GM19239 (cell line): ENCODE results near the gene BACH2.
"Not testable (repeated sequence)": the region's sequence is repeated elsewhere in the genome, so short reads cannot be mapped to it uniquely, and the experiment has no call there.

ENCODE experiments used
- DNase-seq: peaks from one replicate; pipeline ENCODE4 v3.0.0; 2011; ENCODE audit warnings: low spot score; ENCODE audit not compliant: insufficient read length
- FAIRE-seq: peaks from 2 replicates; lab custom pipeline; 2011; peaks lifted over from hg19 to GRCh38; lab: Jason Lieb, UNC

The BACH2 gene

GRCh38 chr6:90167514-90168379, 128.9 kb downstream of the BACH2 start:
- FAIRE-seq, result no peak
- no peak for DNase-seq

- not testable (repeated sequence) for FAIRE-seq, DNase-seq
These were observed 130.3 kb downstream of the BACH2 start for GRCh38 chr6:90166155-90166924.

GRCh38 chr6:90162648-90163387, 133.8 kb downstream of the BACH2 start:
- FAIRE-seq, result no peak
- no peak for DNase-seq

- FAIRE-seq (no peak), DNase-seq (no peak)
These were observed 136.6 kb downstream of the BACH2 start for GRCh38 chr6:90160013-90160412.

GRCh38 chr6:90159452-90159851, 137.2 kb downstream of the BACH2 start:
- DNase-seq (no peak), FAIRE-seq (no peak)

GRCh38 chr6:90158936-90159335, 137.7 kb downstream of the BACH2 start:
- DNase-seq (no peak), FAIRE-seq (no peak)

- DNase-seq, result no peak
- FAIRE-seq, result no peak
These were observed 139.2 kb downstream of the BACH2 start for GRCh38 chr6:90157441-90157840.

GRCh38 chr6:90156861-90157260, 139.8 kb downstream of the BACH2 start:
- no peak for FAIRE-seq

GRCh38 chr6:90154755-90155470, 141.7 kb downstream of the BACH2 start:
- no peak for FAIRE-seq

More at GRCh38 chr6:90156861-90157260, 139.8 kb downstream of the BACH2 start:
- DNase-seq, result no peak

GRCh38 chr6:90151576-90152422, 144.8 kb downstream of the BACH2 start:
- no peak for DNase-seq
- FAIRE-seq, result no peak

More at GRCh38 chr6:90154755-90155470, 141.7 kb downstream of the BACH2 start:
- DNase-seq, result no peak

- DNase-seq (no peak), FAIRE-seq (no peak)
These were observed 147.4 kb downstream of the BACH2 start for GRCh38 chr6:90149280-90149679.

- DNase-seq (no peak), FAIRE-seq (no peak)
These were observed 147.8 kb downstream of the BACH2 start for GRCh38 chr6:90148867-90149266.

GRCh38 chr6:90146921-90147649, 149.6 kb downstream of the BACH2 start:
- DNase-seq (no peak), FAIRE-seq (no peak)

- FAIRE-seq (no peak), DNase-seq (no peak)
These were observed 150.6 kb downstream of the BACH2 start for GRCh38 chr6:90146024-90146423.

GRCh38 chr6:90144928-90145555, 151.6 kb downstream of the BACH2 start:
- no peak for FAIRE-seq
- no peak for DNase-seq

- DNase-seq (no peak), FAIRE-seq (no peak)
These were observed 152.2 kb downstream of the BACH2 start for GRCh38 chr6:90144396-90144795.

- DNase-seq (no peak), FAIRE-seq (no peak)
These were observed 156.0 kb downstream of the BACH2 start for GRCh38 chr6:90140683-90141082.

- FAIRE-seq, result no peak
- no peak for DNase-seq
These were observed 157.3 kb downstream of the BACH2 start for GRCh38 chr6:90139272-90139817.
